RCC 7860 (cell line): Measurements from ENCODE around the gene CEP112.

Experiments
- DNase-seq: peaks from one replicate; pipeline ENCODE4 v3.0.0-alpha.2; 2015; ENCODE audit warnings: low spot score
- FAIRE-seq: peaks from 2 replicates; lab custom pipeline; 2012; peaks lifted over from hg19 to GRCh38; lab: Jason Lieb, UNC

The CEP112 gene

DNA sequence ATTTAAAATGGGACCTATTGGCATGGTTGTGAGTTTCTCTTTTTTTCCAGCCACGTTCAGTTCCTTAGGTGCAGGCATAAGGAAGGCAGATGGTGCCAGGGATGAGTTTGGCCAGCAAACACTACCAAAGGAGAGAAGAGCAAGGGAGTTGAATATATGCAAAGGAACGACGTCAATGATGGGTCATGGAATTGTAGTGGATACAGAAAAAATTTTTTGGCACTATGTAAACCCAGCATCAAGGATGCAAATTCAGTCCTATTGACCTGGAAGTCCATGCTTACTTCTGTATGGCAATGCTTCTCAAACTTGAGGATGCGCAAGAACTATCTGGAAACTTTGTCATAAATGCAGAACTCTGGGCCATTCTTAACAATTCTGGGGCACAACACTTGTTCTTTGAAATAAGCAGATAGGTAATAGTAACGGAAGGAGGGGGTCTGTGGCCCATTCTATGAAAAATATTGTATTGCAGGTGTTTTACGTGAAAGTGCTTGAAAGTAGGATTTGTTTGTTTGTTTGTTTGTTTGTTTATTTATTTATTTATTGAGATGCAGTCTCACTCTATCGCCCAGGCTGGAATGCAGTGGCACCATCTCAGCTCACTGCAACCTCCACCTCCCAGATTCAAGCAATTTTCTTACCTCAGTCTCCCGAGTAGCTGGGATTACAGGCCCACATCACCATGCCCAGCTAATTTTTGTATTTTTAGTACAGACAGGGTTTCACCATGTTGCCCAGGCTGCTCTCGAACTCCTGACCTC lies 19.3 kb upstream of the CEP112 start:
- DNase-seq (no peak), FAIRE-seq (no peak)

DNA sequence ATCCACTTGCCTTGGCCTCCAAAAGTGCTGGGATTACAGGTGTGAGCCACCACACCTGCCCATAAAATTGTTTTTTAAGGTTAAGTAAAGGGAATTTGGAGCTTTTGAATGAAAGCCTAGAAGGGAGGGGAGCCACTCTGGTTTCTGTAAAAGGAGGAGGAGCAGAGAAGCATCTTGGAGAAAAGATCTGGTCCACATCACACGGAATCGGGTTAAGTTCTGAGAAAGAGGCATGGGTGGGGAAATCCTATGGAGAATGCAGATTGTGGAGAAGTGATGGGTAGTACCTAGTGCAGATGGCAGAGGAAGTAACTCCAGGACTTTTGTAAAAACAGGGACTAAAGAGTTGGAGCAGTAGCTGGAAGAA lies 18.3 kb upstream of the CEP112 start:
- no peak for DNase-seq
- no peak for FAIRE-seq

DNA sequence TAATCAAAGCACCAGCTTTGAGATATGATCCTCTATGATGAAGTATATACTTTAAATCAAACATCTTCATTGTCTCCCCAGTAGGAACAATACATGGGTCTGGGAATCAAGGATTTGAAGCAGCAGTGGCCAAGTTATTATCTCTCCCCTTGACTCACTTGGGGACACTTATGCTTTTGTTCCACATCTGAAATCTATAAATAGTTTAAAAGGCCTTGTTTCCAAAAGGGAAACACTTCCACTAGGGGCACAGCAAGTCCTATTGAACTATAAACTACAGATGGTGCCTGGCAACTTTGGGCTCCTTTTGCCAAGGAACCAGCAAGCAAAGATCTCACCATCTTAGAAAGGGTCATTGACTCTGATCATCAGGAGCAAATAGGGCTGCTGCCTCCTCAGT lies 16.0 kb upstream of the CEP112 start:
- no peak for DNase-seq
- FAIRE-seq, result no peak

DNA sequence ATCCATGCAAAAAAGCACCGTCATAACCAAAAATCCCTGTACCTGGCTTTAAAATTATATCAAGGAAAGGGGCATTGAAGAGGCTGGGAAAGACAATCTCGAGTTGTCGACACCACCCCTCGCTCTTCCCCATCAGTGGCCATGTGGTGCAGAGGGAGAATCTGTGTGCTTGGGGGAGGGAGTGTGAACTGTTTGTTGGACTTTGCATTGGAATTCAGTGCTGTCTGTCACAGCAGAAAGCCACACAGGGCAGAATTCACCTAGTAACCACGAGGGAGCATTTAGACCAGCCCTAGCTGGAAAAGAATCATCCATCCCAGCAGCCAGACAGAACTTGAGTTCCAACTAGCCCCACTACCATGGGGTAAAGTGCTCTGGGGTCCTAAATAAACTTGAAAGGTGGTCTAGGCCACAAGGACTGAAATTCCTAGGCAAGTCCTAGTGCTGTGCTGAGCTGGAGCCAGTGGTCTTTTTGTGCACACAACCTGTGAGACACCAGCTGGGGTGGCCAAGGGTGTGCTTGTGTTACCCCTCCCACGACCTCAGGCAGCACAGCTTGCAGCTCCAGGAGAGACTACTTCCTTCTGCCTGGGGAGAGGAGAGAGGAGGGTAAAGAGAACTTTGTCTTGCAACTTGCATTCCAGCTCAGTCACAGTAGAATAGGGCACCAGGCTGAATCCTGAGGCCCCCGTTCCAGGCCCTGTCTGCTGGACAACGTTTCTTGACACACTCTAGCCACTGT lies 11.5 kb upstream of the CEP112 start:
- FAIRE-seq (no peak), DNase-seq (no peak)

DNA sequence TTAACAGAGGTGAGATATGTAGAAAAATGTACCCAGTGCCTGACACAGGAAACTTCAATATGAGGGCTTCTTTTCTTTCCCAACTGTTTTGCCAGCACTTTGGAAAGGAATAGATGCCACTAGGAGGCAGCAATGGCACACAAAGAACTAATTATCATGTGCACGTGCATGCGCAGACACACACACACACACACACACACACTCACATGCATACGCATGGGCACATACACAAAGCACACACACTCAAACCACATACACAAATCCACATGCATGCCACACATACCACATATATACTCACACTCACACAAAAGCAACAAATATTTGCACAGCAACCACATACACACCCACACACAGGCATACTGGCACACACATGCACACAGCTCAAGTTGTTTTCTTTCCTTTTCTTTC lies 8.8 kb upstream of the CEP112 start:
- DNase-seq (peak; percentile 57), FAIRE-seq (peak; percentile 7)

DNA sequence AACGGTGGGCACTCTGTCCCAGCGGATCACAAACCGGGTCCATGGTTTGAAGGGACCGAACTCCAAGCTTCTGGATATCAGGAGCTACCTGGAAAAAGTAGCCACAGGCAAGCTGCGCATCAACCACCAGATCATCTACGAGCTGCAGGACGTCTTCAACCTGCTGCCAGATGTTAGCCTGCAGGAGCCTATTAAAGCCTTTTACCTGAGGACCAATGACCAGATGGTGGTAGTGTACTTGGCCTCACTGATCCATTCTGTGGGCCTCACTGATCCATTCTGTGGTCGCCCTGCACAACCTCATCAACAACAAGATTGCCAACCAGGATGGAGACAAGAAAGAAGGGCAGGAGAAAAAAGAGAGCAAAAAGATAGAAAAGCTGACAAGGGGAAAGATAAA lies 6.3 kb upstream of the CEP112 start:
- no peak for DNase-seq
- FAIRE-seq, result no peak

DNA sequence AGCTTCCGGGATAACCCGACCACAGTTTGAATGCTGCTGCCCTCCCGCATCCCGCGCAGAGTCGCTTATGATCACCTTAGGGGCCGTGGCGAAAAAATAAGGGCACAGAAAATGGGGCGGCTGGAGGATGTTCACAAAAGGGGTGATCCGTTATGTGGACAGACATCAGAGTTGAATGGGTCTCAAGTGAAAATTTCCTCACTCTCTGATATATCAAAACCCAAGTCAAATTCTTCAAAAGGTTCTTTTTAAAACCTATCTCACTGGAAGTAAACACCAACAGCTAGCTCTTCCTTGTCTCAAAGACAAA lies 400 bp upstream of the CEP112 start:
- no peak for DNase-seq
- no peak for FAIRE-seq

DNA sequence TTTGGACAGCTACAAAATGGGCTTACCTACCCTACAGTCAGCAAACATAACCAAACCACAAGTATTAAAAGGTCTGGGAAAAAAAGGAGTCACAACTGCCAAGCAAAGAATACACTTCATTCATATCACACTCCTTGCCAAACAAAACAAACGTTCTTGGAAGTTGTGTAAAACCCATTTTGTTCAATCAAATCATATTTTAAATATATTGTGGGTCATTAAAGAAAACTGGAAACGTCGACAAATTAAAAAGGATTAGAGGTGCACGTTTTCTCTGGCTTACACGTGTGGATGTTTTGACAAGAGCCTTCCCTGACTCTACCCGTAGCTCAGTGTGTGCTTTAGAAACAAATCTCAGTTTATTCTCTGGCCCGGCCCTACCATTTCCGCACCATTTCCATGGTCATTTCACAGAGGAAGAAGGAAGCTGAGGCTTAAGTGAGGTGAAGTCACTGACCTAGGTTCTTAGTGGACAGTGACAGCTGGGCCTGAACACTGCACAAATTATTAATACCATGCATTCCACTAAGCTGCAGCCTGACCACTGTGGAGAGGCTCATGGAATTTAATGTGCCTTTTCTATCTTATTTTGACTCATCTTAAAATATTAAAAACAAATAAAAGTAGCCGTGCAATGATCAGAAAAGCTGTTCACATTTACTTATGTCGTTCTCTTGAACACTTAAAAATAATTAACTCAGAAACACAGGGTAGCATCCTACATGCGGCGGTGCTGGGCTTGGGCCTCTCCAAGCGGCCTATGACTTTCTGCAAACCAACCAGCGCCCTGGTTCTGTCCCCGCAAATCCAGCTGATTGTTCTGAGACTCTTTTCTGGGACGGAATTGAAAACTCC lies 968 bp downstream of the CEP112 start:
- DNase-seq (peak; percentile 65), FAIRE-seq (peak; percentile 64)

DNA sequence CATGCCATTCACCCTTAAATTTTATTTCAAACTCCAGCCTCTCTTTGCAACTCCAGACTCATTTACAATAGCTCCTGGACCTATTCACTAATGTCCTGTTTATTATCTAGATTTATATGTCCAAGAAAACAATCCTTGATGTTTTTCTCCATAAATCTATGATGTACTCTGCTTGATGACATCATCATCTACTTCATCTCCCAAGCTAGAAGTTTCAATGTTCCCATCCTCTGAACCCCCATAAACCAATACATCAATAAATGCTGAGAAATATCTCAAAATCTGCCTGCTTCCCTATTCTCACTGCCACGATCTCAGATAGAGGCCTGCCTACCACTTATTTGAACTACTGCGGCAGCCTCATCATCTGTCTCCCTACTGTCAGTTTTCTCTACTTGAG lies 4.2 kb downstream of the CEP112 start:
- no peak for FAIRE-seq
- DNase-seq, result no peak

DNA sequence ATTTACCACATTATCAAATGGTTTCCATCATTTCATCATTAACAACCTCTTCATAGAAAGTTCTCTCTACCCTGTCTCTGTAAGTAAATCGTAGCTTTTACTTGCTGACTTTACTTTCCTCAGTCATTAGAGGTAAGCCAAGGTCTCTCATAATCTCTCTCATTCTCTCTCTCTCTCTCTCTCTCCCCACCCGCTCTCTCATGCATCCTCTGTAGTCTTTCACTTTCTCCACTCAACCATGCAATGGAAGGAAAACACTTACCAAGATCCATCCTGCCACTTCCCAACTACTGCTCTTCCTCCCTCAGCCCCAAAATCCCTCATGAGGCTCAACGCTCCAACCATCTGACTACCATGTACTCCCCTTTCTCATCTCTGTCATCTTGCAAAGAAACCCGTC lies 6.1 kb downstream of the CEP112 start:
- FAIRE-seq (no peak), DNase-seq (no peak)

DNA sequence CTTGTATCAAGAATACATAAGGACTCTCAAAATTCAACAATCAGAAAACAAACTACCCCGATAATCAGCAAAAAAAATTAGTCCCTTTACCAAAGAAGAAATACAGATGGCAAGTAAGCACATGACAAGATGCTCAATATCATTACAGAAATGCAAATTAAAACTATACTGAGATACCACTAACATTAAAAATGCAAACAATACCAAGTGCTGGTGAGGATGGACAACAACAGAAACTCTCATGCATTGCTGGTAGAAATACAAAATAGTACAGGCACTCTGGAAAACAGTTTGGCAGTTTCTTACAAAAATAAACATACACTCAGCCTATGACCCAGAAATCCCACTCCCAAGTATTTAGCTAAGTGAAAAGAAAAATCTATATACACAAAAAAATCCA lies 7.5 kb downstream of the CEP112 start:
- DNase-seq (no peak), FAIRE-seq (no peak)

DNA sequence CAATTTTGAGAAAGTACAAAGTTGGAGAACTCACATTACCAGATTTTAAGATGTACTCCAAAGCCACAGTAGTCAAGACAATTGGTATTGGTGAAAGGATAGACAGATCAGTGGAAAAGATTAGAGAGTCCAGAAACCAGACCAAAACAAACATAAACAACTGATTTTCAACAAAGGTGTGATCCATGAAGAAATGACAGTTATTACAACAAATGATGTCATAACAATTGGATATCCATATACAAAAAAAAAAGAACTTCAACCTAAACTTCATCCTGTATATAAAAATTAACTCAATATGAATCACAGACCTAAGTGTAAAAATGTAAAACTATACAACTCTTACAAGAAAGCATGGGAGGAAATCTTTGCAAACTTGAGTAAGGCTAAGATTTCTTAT lies 8.4 kb downstream of the CEP112 start:
- FAIRE-seq (no peak), DNase-seq (no peak)

DNA sequence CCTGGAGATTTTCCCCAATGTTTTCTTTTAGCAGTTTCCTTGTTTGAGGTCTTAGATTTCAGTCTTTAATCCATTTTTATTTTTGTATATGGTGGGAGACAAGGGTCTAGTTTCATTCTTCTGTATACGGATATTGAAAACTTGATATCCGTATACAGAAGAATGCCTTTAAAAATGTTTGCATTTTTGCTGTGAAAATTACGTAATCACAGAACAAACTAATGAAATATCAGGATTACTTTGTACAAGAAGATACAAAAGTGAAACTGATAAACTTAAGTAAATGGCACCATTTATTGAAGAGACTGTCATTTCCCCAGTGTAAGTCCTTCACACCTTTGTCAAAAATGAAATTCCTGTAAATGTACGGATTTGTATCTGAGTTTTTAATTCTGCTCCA lies 13.3 kb downstream of the CEP112 start:
- DNase-seq (no peak), FAIRE-seq (no peak)

DNA sequence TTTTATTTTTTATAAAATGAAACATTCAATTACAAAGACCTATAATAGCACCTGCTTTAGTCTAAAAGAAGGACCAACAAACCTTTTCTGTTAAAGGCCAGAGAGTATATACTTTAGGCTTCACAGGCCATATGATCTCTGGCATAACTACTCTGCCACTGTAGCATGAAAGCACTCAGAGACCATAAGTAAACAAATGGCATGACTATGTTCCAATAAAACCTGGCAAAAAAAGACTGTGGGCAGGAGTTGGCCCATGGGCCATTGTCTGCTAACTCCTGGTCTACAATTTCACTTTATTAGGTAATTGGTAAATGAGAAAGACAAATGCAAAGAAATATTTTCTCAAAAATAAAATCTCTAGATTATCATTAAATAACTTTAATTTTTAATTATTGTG lies 14.9 kb downstream of the CEP112 start:
- DNase-seq, result no peak
- FAIRE-seq, result no peak

DNA sequence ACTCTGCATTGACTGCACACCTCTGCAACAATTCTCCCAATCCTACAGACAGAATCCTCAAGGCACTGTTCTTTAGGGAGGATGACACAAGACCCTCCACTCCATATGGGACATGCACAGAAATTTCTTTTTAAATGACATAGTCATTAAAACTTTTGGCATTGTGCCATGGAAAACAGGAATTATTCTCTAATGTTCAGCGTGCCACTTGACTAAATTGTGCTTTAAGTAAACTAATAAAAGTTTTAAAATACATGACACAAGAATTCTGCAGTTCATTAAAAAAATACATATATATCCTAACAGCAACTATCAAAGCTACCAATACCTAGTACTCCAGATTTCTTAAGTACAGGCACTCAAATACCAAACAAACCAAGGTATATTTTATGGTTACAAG lies 16.0 kb downstream of the CEP112 start:
- FAIRE-seq, result no peak

DNA sequence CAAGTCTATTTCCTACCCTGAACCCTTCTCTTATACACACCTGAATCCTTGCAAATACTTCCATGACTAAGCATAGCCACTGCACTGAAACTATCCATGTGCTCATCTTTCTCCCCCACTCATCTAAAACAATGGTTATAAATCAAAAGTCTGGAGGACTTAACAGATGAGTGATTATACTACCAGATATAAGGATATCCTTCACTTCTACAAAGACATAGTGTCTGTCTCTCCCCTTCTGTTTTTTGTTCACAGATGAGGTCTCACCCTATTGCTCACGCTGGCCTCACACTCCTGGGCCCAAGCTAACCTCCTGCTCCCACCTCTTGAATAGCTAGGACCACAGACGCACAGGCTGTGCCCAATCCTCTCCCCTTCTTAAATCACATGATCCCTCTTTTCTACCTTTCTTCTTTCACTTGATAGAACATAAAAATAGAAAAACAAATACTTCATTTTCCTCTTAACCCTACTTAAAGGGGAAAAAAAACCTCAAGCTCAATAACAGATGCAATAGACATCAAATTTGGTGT lies 19.2 kb downstream of the CEP112 start:
- no peak for FAIRE-seq

More for the DNA sequence above, 16.0 kb downstream of the CEP112 start:
- no peak for DNase-seq

DNA sequence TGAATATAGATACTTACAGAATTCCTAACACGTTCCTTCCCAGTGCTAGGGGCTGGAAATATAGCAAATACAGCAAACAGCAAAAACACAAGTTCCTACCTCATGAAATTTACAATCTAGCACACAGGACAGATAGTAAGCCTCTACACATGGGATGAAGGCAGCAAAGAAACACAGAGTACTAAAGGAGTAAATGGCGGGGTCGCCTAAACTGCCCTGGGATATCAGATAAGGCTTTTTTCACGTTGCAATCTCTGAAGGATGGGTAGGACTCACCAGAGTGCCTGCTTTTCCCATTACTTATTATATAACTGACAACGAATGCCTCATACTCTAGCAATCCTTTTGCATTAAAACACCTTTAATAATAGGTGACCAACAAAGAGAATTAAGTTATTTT lies 19.8 kb downstream of the CEP112 start:
- no peak for FAIRE-seq
- DNase-seq, result no peak

More for the DNA sequence above, 19.2 kb downstream of the CEP112 start:
- no peak for DNase-seq

DNA sequence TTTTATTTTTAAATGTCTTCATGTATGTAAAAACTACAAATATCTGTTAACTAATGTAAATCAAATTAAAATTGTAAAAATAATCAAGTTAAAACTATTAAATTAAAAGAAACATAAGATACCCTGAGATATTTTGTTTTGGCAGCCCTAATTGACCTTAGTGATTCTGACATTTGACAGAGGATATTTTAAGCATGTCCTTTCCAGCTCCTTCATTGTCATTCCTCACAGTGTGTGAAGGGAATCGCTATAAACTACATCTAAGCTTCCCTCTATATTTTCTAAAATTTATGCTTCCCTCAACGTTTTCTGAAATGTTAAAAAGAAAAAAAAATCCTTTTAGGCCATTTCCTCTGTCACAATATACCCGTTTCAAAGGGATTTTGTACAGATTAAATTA lies 20.2 kb downstream of the CEP112 start:
- no peak for FAIRE-seq

DNA sequence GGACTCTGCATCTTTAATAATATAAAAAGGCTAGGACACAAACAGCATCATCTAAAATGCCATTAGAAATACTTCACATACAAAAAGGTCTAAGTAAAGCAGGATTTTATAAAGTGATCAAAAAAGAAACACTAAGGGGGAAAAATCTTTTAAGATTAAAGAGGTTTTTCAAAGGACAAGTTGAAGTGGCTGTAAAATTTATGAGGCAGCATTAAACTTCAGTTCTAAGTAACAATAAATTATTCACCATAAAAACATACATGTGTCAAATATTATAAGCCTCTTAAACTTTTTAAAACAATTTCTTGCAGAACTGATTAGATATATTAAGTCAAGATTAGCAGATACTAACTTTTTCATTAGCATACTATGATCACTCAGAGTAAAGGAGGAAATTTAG lies 20.8 kb downstream of the CEP112 start:
- FAIRE-seq, result no peak
- no peak for DNase-seq

More for the DNA sequence above, 20.2 kb downstream of the CEP112 start:
- DNase-seq, result no peak

DNA sequence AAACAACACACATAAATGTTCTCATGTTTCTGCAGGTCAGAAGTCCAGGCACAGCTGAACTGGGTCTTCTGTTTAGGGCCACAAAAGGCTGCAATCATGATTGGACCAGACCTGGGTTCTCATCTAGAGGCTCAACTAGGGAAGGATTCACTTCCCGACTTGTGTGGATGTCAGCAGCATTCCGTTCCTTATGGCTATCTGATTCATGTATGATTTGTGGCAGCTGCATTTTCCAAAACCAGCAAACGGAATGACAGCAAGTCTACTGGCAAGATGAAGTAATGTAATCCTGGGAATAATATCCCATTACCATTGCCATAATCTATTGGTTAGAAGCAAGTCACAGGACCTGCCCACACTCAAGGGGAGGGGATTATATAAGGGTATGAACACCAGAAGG lies 22.1 kb downstream of the CEP112 start:
- FAIRE-seq, result no peak

DNA sequence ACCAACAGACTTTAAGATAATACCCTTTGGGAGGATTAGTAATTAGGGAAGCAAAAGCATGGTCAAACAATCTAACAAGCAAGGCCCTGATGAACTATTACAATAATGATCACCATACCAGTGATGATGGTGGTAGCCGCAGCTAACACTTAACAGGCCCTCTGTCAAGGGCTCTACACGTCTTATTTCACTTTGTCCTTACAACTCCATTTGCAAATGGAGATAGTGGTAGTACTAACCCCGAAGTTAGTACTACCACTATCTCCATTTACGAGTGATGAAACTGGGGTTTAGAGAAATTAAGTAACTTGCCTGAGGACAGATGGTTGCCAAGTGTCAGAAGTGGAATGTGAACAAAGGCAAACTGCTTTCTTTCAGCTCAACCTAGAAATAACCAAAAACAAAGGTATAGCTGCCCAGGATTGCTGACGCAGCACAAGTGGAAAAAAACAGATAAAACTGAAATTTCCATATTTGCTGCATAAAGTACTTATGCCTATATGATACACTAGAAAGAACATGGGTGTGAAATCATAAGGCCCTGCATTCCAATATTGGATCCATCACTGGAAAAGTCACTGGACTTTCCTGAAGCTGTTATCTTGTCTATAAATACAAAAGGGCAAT lies 24.6 kb downstream of the CEP112 start:
- DNase-seq, result no peak
- no peak for FAIRE-seq

More for the DNA sequence above, 22.1 kb downstream of the CEP112 start:
- no peak for DNase-seq
